ENCODE data around the gene ESF1. TPM values are rescaled to one million over a fixed set of nuclear protein-coding genes. Genes with fewer than 3 reads are reported as not detected.

The ESF1 gene
- total and polyA plus RNA-seq, 7 donors, result 9.0 to 22.8 (median 18.9) TPM

DNA sequence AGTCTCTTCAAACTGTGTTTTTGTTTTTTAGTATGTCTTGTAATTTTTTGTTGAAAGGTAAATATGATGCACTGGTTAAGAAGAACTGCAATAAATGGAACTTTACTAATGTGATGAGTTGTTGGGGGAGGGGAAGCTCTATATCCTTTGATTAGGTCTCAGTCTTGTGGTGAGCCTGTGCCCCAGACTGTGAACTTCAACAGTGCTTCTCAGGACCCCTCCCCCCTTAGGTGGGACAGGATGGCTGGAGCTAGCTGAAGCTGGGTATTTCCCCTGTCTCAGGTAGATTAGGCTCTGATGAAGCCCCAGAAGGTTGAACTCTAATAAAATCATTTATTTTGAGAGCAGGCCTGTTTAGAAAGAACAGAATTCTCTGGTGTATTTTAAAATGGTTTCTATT lies 114.6 kb downstream of the ESF1 start:
- no peak for DNase-seq
- Histone ChIP-seq H3K4me3 (no peak overlapping the region), H3K27ac (no peak overlapping the region), H3K4me1 (no peaks in the 10 kb centered on the region), H3K9me3 (no peaks in the 10 kb centered on the region), H3K36me3 (ENCODE audit: insufficient read depth in 1 of 2, low read depth in 1 of 2) (no peaks in the 10 kb centered on the region), H3K27me3 (ENCODE audit: insufficient read depth in 3 of 3, low read length in 2 of 3) (no peaks in the 10 kb centered on the region)
- intact Hi-C loops (cut with DNase I), result no loop called here
- ATAC-seq, result no peak
- TF ChIP-seq CTCF (IDR thresholded peaks at IDR 0.05), result no peak

DNA sequence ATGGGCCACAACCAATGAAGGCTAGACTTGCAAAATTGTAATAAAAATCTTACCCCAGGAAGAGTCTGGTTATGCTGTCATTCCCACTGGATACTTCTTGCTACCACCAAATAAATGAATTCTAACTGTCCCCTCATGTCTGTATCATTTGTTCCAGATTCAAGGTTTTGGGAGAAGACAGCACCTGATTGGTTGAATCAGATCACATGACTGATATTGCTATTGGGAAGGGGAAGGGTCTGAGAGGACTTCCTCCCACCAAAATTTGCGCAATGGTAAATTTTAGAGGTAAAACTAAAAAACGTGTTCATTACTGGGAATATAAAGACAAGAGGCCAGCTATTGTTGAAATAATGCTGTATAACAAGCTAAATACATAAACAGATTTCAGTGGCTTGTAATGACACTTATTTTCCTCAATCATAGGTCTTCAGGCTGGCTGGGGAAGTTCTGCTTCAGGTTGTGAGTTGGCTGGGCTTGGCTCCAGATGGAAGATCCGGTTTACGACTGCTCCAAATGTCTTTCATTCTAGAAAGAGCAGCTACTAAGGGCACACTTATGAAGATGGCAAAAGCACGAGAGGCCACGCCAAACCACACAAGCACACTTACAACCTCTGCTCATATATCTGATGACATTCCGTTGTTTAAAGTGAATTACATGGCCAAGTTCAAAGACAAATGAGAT lies 118.9 kb downstream of the ESF1 start:
- no peak for DNase-seq
- WGBS, 3 donors, result 70 to 77% (median 76%) methylated on average over 7 of the region's 7 CpGs
- no peaks in the 10 kb centered on the region for H3K9me3 ChIP-seq
- intact Hi-C loops (cut with DNase I), result no loop called here
- no peak overlapping the region for H3K27ac ChIP-seq
- H3K4me3 ChIP-seq, result no peak overlapping the region
- no peaks in the 10 kb centered on the region for H3K36me3 ChIP-seq (ENCODE audit: insufficient read depth in 1 of 2, low read depth in 1 of 2)
- no peak for ATAC-seq
- no peaks in the 10 kb centered on the region for H3K4me1 ChIP-seq
- TF ChIP-seq CTCF (IDR thresholded peaks at IDR 0.05), result no peak
- peaks cover 0 to 7% (median 0%) of the 10 kb centered on the region in 3 donors for H3K27me3 ChIP-seq (ENCODE audit: insufficient read depth in 3 of 3, low read length in 2 of 3)

Other genes with a start within 250 kb of the ESF1 start
- gene TASP1, start 146.0 kb downstream of the ESF1 start, total RNA-seq, result 1 to 10 TPM; 2.9 to 4.8 (median 3.4) TPM
- gene TASP1, start 146.0 kb downstream of the ESF1 start, polyA plus RNA-seq, result 1 to 10 TPM; 1.8 to 3.5 (median 3.2) TPM
- 10 to 100 TPM; 28.2 to 49.7 (median 44.2) TPM for gene NDUFAF5, start 109 bp upstream of the ESF1 start, total RNA-seq
- 10 to 100 TPM; 32.5 to 44.4 (median 39.7) TPM for gene NDUFAF5, start 109 bp upstream of the ESF1 start, polyA plus RNA-seq
- 1 to 10 TPM in 3 of 4 donors, under 1 TPM in 1; 0.64 to 1.5 (median 1.3) TPM for gene SEL1L2, start 205.7 kb upstream of the ESF1 start, total RNA-seq
- under 1 TPM; 0.36 to 0.80 (median 0.43) TPM for gene SEL1L2, start 205.7 kb upstream of the ESF1 start, polyA plus RNA-seq
- 1 to 10 TPM in 3 of 4 donors, under 1 TPM in 1; 0.67 to 4.8 (median 2.5) TPM for gene MACROD2, start 210.6 kb upstream of the ESF1 start, total RNA-seq
- gene MACROD2, start 210.6 kb upstream of the ESF1 start, polyA plus RNA-seq, result under 1 TPM; 0.20 to 0.87 (median 0.26) TPM